Ascending aorta (tissue), 2 donors: ENCODE data around the gene FABP6. TPM values are rescaled to one million over a fixed set of nuclear protein-coding genes. Genes with fewer than 3 reads are reported as not detected.

Experiments used
- DNase-seq, 2 donors: peaks; one replicate each; pipeline ENCODE4 v3.0.0-alpha.2; 2019; ENCODE audit warnings: low spot score in 2 of 2
- H3K27ac ChIP-seq, 2 donors: fragments of 200-600 bp; sonication (generic); one replicate each; pipeline ENCODE4 v1.5.1; 2016 to 2017; ENCODE audit warnings: mild to moderate bottlenecking in 1 of 2
- H3K27me3 ChIP-seq: fragments of 200-600 bp; sonication (generic); one replicate; pipeline ENCODE4 v1.5.1; 2017
- H3K36me3 ChIP-seq, 2 donors: fragments of 200-600 bp; sonication (generic); one replicate each; pipeline ENCODE4 v1.5.1; 2016
- H3K4me1 ChIP-seq, 2 donors: fragments of 200-600 bp; sonication (generic); one replicate each; pipeline ENCODE4 v1.5.1; 2016 to 2017; ENCODE audit warnings: mild to moderate bottlenecking in 1 of 2
- H3K4me3 ChIP-seq, 2 donors: fragments of 200-600 bp; sonication (generic); one replicate each; pipeline ENCODE4 v1.5.1; 2016 to 2017; ENCODE audit warnings: mild to moderate bottlenecking in 1 of 2
- H3K9me3 ChIP-seq, 2 donors: fragments of 200-600 bp; sonication (generic); one replicate each; pipeline ENCODE4 v1.5.1; 2016
- CTCF ChIP-seq, 3 experiments: fragments of 200-600 bp in 2 of 3; fragments of 450-650 bp in 1 of 3; sonication (generic) in 2 of 3; IDR thresholded peaks; one replicate each; pipeline ENCODE4 v1.5.1; 2016 to 2019; ENCODE audit warnings: antibody characterized with exemption in 3 of 3, mild to moderate bottlenecking in 1 of 3, moderate library complexity in 1 of 3
- intact Hi-C: fragments of 100-400 bp; cut with DNase I; formaldehyde crosslinking; loops from one replicate; pipeline ENCODE4 v1.15.1; 2023
- total RNA-seq: library from RNA; depleted of rRNA; stranded (reverse); fragments of >200 nt; gene quantifications from one replicate; pipeline ENCODE4 v1.1.0, GENCODE V29; 2016

Gene FABP6
- total RNA-seq, 1 donor from 2014 or later = not detected

GRCh38 chr5:160227012-160227411, 2.3 kb upstream of the FABP6 start:
- H3K4me3 ChIP-seq = no peak overlapping the region
- H3K9me3 ChIP-seq = no peaks in the 10 kb centered on the region
- no peaks in the 10 kb centered on the region for H3K36me3 ChIP-seq
- no peak for DNase-seq
- intact Hi-C loops = no loop called here
- H3K4me1 ChIP-seq = no peaks in the 10 kb centered on the region
- no peak overlapping the region for H3K27ac ChIP-seq
- no peaks in the 10 kb centered on the region for H3K27me3 ChIP-seq
- no peak for TF ChIP-seq CTCF (IDR thresholded peaks at IDR 0.05)

GRCh38 chr5:160230686-160231527, 1.6 kb downstream of the FABP6 start:
- intact Hi-C loops = no loop called here
- Histone ChIP-seq H3K9me3 (no peaks in the 10 kb centered on the region), H3K27ac (peak overlapping the region in 1 of 2 donors; percentile 13), H3K4me1 (no peaks in the 10 kb centered on the region), H3K4me3 (no peak overlapping the region), H3K27me3 (no peaks in the 10 kb centered on the region), H3K36me3 (no peaks in the 10 kb centered on the region)
- TF ChIP-seq CTCF (IDR thresholded peaks at IDR 0.05) = no peak
- DNase-seq = peak; percentile 14 to 67

- TF ChIP-seq CTCF (IDR thresholded peaks at IDR 0.05) = no peak
- no peaks in the 10 kb centered on the region for H3K27me3 ChIP-seq
- H3K4me3 ChIP-seq = no peak overlapping the region
- no peak overlapping the region for H3K27ac ChIP-seq
- H3K36me3 ChIP-seq = no peaks in the 10 kb centered on the region
- H3K4me1 ChIP-seq = no peaks in the 10 kb centered on the region
- intact Hi-C loops = no loop called here
- DNase-seq = no peak
- no peaks in the 10 kb centered on the region for H3K9me3 ChIP-seq
Measured at GRCh38 chr5:160231783-160232342, 2.6 kb downstream of the FABP6 start.

GRCh38 chr5:160233215-160233614, 3.9 kb downstream of the FABP6 start:
- intact Hi-C loops = no loop called here
- H3K4me1 ChIP-seq = no peaks in the 10 kb centered on the region

GRCh38 chr5:160235731-160236130, 6.4 kb downstream of the FABP6 start:
- H3K4me3 ChIP-seq = no peak overlapping the region
- H3K27ac ChIP-seq = no peak overlapping the region
- no peaks in the 10 kb centered on the region for H3K9me3 ChIP-seq
- no peak for TF ChIP-seq CTCF (IDR thresholded peaks at IDR 0.05)
- intact Hi-C loops = no loop called here
- no peaks in the 10 kb centered on the region for H3K4me1 ChIP-seq
- H3K36me3 ChIP-seq = no peaks in the 10 kb centered on the region
- no peak for DNase-seq
- H3K27me3 ChIP-seq = no peaks in the 10 kb centered on the region

More at GRCh38 chr5:160233215-160233614, 3.9 kb downstream of the FABP6 start:
- TF ChIP-seq CTCF (IDR thresholded peaks at IDR 0.05) = no peak
- no peaks in the 10 kb centered on the region for H3K9me3 ChIP-seq
- H3K36me3 ChIP-seq = no peaks in the 10 kb centered on the region
- H3K4me3 ChIP-seq = no peak overlapping the region
- no peaks in the 10 kb centered on the region for H3K27me3 ChIP-seq
- no peak for DNase-seq
- no peak overlapping the region for H3K27ac ChIP-seq
